GM12878 (cell line): Measurements from ENCODE around the gene SHD.

ENCODE experiments used
- CREB1 ChIP-seq: IDR thresholded peaks from 2 replicates; pipeline ENCODE4 v1.6.1; 2012; ENCODE audit warnings: low read depth, mild to moderate bottlenecking, inconsistent platforms
- CTCF ChIP-seq, 3 experiments: IDR thresholded peaks in 2 of 3; conservative IDR thresholded peaks in 1 of 3; 2 replicates each; pipeline ENCODE4 v1.5.1; 2011; ENCODE audit warnings: low read depth in 3 of 3, low read length in 3 of 3, mild to moderate bottlenecking in 3 of 3, control low read depth in 2 of 3, moderate library complexity in 2 of 3, inconsistent platforms in 1 of 3, mixed read lengths in 1 of 3; ENCODE audit not compliant: control insufficient read depth in 2 of 3, insufficient read depth in 1 of 3; ENCODE audit errors: extremely low read depth in 1 of 3
- EZH2 ChIP-seq: IDR thresholded peaks from 2 replicates; pipeline ENCODE4 v1.6.1; 2012; ENCODE audit warnings: low read depth, mild to moderate bottlenecking, control low read depth, inconsistent platforms, low read length, borderline replicate concordance; ENCODE audit not compliant: control insufficient read depth
- GABPA ChIP-seq: IDR thresholded peaks from 2 replicates; pipeline ENCODE4 v1.6.1; 2014; ENCODE audit warnings: antibody characterized with exemption, low read depth, mild to moderate bottlenecking, inconsistent platforms
- MTA2 ChIP-seq: fragments of 450-650 bp; IDR thresholded peaks from 2 replicates; pipeline ENCODE4 v1.6.1; 2016; ENCODE audit warnings: low read depth, mild to moderate bottlenecking, moderate library complexity
- POLR2A ChIP-seq: IDR thresholded peaks from 2 replicates; pipeline ENCODE4 v1.6.1; 2011; ENCODE audit warnings: low read depth, mild to moderate bottlenecking, low read length
- RAD21 ChIP-seq: IDR thresholded peaks from 2 replicates; pipeline ENCODE4 v1.6.1; 2011; ENCODE audit warnings: mild to moderate bottlenecking, low read depth, low read length, moderate library complexity; ENCODE audit not compliant: insufficient read depth
- REST ChIP-seq: IDR thresholded peaks from 2 replicates; pipeline ENCODE4 v1.6.1; 2012; ENCODE audit warnings: mild to moderate bottlenecking, low read depth, low read length
- SMAD1 ChIP-seq: fragments of 450-650 bp; IDR thresholded peaks from 2 replicates; pipeline ENCODE4 v1.6.1; 2018; ENCODE audit warnings: mild to moderate bottlenecking, low read depth; ENCODE audit not compliant: partially characterized antibody
- SP1 ChIP-seq: IDR thresholded peaks from one replicate; pipeline ENCODE4 v1.6.1; 2011; ENCODE audit warnings: low read depth, low read length
- TAF1 ChIP-seq: IDR thresholded peaks from 2 replicates; pipeline ENCODE4 v1.6.1; 2011; ENCODE audit warnings: mild to moderate bottlenecking, low read depth, low read length, borderline replicate concordance

- TF ChIP-seq POLR2A (no peak), MTA2 (no peak), RAD21 (no peak), CTCF (IDR thresholded peaks at IDR 0.05 in 2 of 3, conservative IDR thresholded peaks at IDR 0.05 in 1 of 3; ENCODE audit: control insufficient read depth in 2 of 3, extremely low read depth in 1 of 3, insufficient read depth in 1 of 3, low read depth in 3 of 3, low read length in 3 of 3) (no peak), TAF1 (no peak), REST (no peak), CREB1 (no peak), SP1 (no peak), GABPA (no peak), SMAD1 (no peak), EZH2 (no peak)
Measured at GRCh38 chr19:4326215-4326836, 47.3 kb downstream of the SHD start.
